Measurements from ENCODE around the gene SFMBT2. TPM values are rescaled to one million over a fixed set of nuclear protein-coding genes. Genes with fewer than 3 reads are reported as not detected.

Gene SFMBT2
- total and polyA plus RNA-seq, 2 experiments from 2014 or later: 4.3 to 5.9 TPM

DNA sequence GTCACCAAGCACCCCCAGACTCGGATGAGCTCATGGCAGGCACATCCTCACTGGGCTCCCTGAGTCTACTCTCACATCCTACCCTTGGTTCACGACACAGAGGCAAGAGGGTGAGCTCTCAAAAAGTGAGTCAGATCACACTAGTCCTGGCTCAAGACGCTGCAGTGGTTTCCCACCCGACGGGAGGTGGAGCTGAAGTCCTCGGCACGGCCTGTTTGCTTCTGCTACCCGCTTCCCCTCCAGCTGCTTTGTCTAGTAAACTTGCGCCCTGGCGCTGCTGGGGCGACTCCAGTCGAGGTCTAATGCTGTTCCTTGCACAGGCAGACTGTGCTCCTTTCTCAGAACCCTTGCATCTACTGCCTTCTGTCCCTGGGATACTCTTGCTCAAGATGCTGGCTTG lies 13.5 kb upstream of the SFMBT2 start:
- Histone ChIP-seq H3K4me3 (no peak overlapping the region), H3K36me3 (no peaks in the 10 kb centered on the region), H3K27me3 (peaks cover 3% of the 10 kb centered on the region), H3K9me3 (ENCODE audit: low read depth) (no peaks in the 10 kb centered on the region), H3K27ac (no peak overlapping the region), H3K4me1 (ENCODE audit: low read depth) (no peaks in the 10 kb centered on the region)
- DNase-seq (ENCODE audit: low read depth in 1 of 2, low spot score in 1 of 2): no peak
- TF ChIP-seq, protein P1, sequence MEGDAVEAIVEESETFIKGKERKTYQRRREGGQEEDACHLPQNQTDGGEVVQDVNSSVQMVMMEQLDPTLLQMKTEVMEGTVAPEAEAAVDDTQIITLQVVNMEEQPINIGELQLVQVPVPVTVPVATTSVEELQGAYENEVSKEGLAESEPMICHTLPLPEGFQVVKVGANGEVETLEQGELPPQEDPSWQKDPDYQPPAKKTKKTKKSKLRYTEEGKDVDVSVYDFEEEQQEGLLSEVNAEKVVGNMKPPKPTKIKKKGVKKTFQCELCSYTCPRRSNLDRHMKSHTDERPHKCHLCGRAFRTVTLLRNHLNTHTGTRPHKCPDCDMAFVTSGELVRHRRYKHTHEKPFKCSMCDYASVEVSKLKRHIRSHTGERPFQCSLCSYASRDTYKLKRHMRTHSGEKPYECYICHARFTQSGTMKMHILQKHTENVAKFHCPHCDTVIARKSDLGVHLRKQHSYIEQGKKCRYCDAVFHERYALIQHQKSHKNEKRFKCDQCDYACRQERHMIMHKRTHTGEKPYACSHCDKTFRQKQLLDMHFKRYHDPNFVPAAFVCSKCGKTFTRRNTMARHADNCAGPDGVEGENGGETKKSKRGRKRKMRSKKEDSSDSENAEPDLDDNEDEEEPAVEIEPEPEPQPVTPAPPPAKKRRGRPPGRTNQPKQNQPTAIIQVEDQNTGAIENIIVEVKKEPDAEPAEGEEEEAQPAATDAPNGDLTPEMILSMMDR (IDR thresholded peaks at IDR 0.05; ENCODE audit: low read depth, low read length): no peak

GRCh38 chr10:7423521-7423920 lies 12.7 kb upstream of the SFMBT2 start:
- H3K9me3 ChIP-seq (ENCODE audit: low read depth): no peaks in the 10 kb centered on the region
- peaks cover 3% of the 10 kb centered on the region for H3K27me3 ChIP-seq
- H3K4me3 ChIP-seq: no peak overlapping the region
- H3K4me1 ChIP-seq (ENCODE audit: low read depth): no peaks in the 10 kb centered on the region
- H3K27ac ChIP-seq: no peak overlapping the region
- TF ChIP-seq, protein P1 (IDR thresholded peaks at IDR 0.05; ENCODE audit: low read depth, low read length): no peak
- no peak for DNase-seq (ENCODE audit: low read depth in 1 of 2, low spot score in 1 of 2)
- H3K36me3 ChIP-seq: no peaks in the 10 kb centered on the region

DNA sequence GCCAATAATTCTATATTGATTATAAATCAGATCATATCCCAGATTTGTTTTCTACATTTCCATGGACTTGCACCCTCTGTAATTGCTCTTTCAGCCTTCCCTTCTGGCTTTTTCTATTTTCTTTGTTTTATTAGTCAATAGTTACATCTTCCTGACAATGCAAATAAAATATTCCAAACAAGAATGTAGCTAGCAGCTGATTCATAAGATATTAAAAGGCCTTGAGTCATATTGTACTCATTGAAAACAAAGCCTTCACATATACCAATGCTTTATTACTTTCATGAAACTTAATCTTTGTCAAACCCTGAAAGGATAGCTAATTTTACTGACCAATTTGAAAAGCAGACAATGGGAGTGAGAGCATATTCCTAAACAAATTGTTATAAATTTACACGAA lies 10.7 kb upstream of the SFMBT2 start:
- H3K9me3 ChIP-seq (ENCODE audit: low read depth): no peaks in the 10 kb centered on the region
- TF ChIP-seq, protein P1 (IDR thresholded peaks at IDR 0.05; ENCODE audit: low read depth, low read length): no peak
- no peaks in the 10 kb centered on the region for H3K4me1 ChIP-seq (ENCODE audit: low read depth)
- no peak overlapping the region for H3K4me3 ChIP-seq
- DNase-seq (ENCODE audit: low read depth in 1 of 2, low spot score in 1 of 2): no peak
- H3K27me3 ChIP-seq: peaks cover 3% of the 10 kb centered on the region
- no peak overlapping the region for H3K27ac ChIP-seq
- no peaks in the 10 kb centered on the region for H3K36me3 ChIP-seq

- H3K4me3 ChIP-seq: no peak overlapping the region
- H3K27ac ChIP-seq: no peak overlapping the region
- H3K27me3 ChIP-seq: peaks cover 17% of the 10 kb centered on the region
- H3K9me3 ChIP-seq (ENCODE audit: low read depth): no peaks in the 10 kb centered on the region
- no peak for DNase-seq (ENCODE audit: low read depth in 1 of 2, low spot score in 1 of 2)
- TF ChIP-seq, protein P1 (IDR thresholded peaks at IDR 0.05; ENCODE audit: low read depth, low read length): no peak
- H3K4me1 ChIP-seq (ENCODE audit: low read depth): no peaks in the 10 kb centered on the region
- H3K36me3 ChIP-seq: no peaks in the 10 kb centered on the region
Measured at GRCh38 chr10:7419998-7420397, 9.2 kb upstream of the SFMBT2 start.

DNA sequence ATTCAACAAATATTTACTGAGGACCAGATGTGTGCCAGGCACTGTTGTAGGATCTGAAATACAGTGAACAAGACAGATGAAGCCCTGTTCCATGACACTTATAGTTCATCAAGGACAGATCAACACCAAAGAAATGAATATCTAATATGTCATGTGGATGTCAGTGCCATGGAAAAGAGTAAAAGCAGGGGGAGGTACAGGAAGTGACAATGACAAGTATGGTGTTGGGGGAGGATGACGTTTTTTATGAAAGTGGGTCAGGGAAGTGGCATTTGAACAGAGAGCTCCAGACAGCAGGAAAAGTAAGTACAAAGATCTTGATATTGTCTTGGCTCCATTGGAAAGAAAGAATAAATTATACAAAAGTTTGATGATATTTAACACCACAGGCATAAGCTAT lies 7.0 kb upstream of the SFMBT2 start:
- no peaks in the 10 kb centered on the region for H3K4me1 ChIP-seq (ENCODE audit: low read depth)
- DNase-seq (ENCODE audit: low read depth in 1 of 2, low spot score in 1 of 2): no peak
- H3K4me3 ChIP-seq: no peak overlapping the region
- no peaks in the 10 kb centered on the region for H3K9me3 ChIP-seq (ENCODE audit: low read depth)
- TF ChIP-seq, protein P1 (IDR thresholded peaks at IDR 0.05; ENCODE audit: low read depth, low read length): no peak
- H3K27me3 ChIP-seq: peaks cover 38% of the 10 kb centered on the region
- H3K36me3 ChIP-seq: no peaks in the 10 kb centered on the region
- H3K27ac ChIP-seq: no peak overlapping the region
